B cell (primary cell): Measurements from ENCODE around the gene VAC14. TPM values are rescaled to one million over a fixed set of nuclear protein-coding genes. Genes with fewer than 3 reads are reported as not detected.

Experiments used
- ATAC-seq: fragments of 200-7000 bp; cut with Tn5 transposase; one replicate; pipeline ENCODE4 v1.10.0; 2021; ENCODE audit warnings: low read depth, mild to moderate bottlenecking, moderate number of reproducible peaks, moderate library complexity
- CTCF ChIA-PET: fragments of 350-600 bp; sonication (Branson Sonifier 250); formaldehyde crosslinking; loops from one replicate; lab custom pipeline; 2021; ENCODE audit warnings: antibody characterized with exemption, inconsistent platforms; lab: Charles Lee
- POLR2A ChIA-PET: fragments of 350-600 bp; sonication (Branson Sonifier 250); formaldehyde crosslinking; loops from one replicate; lab custom pipeline; 2021; ENCODE audit warnings: antibody characterized with exemption; lab: Charles Lee
- DNase-seq: peaks from one replicate; pipeline ENCODE4 v3.0.0; 2013
- H2AFZ ChIP-seq: 2 replicates; pipeline ENCODE4 v1.6.1; 2012; ENCODE audit warnings: mild to moderate bottlenecking, low read depth, low read length; ENCODE audit not compliant: insufficient read depth, poor library complexity, severe bottlenecking
- H3K27ac ChIP-seq, 2 donors: 1 replicate in 1 of 2; 2 replicates in 1 of 2; pipeline ENCODE4 v1.5.1; 2012 to 2013; ENCODE audit warnings: low read length in 2 of 2, mild to moderate bottlenecking in 2 of 2, moderate library complexity in 1 of 2
- H3K27me3 ChIP-seq, 4 experiments: fragments of 200-600 bp in 1 of 4; sonication (generic) in 1 of 4; replicated peaks in 1 of 4; 1 replicate in 2 of 4; 2 replicates in 2 of 4; pipeline versions ENCODE4 v1.6.1 to v1.7.0; 2013 to 2016; ENCODE audit warnings: low read length in 3 of 4, mild to moderate bottlenecking in 2 of 4, mixed read lengths in 1 of 4, moderate library complexity in 1 of 4; ENCODE audit not compliant: insufficient read depth in 4 of 4, control insufficient read depth in 3 of 4; ENCODE audit errors: control extremely low read depth in 1 of 4
- H3K36me3 ChIP-seq, 2 experiments: replicated peaks in 1 of 2; 1 replicate in 1 of 2; 2 replicates in 1 of 2; pipeline versions ENCODE4 v1.6.1 to v1.7.1; 2013; ENCODE audit warnings: low read length in 1 of 2; ENCODE audit not compliant: insufficient read depth in 2 of 2, control insufficient read depth in 1 of 2; ENCODE audit errors: control extremely low read depth in 1 of 2, extremely low read depth in 1 of 2
- H3K4me1 ChIP-seq, 2 donors: fragments of 200-600 bp in 1 of 2; sonication (generic) in 1 of 2; 1 replicate in 1 of 2; 2 replicates in 1 of 2; pipeline versions ENCODE4 v1.5.1 to v1.6.1; 2013 to 2017; ENCODE audit warnings: low read length in 2 of 2; ENCODE audit not compliant: control insufficient read depth in 2 of 2, insufficient read depth in 2 of 2
- H3K4me2 ChIP-seq: replicated peaks from 2 replicates; pipeline ENCODE3; 2012; ENCODE audit warnings: mild to moderate bottlenecking, low read depth, low read length; ENCODE audit not compliant: poor library complexity, severe bottlenecking
- H3K4me3 ChIP-seq, 5 experiments: fragments of 200-600 bp in 1 of 5; sonication (generic) in 1 of 5; 1 replicate in 3 of 5; 2 replicates in 2 of 5; pipeline versions ENCODE4 v1.5.1 to v1.7.0; 2011 to 2016; ENCODE audit warnings: low read length in 4 of 5, mild to moderate bottlenecking in 4 of 5, low read depth in 2 of 5, control low read depth in 1 of 5, moderate library complexity in 1 of 5; ENCODE audit not compliant: insufficient read depth in 1 of 5; ENCODE audit errors: control extremely low read depth in 1 of 5, extremely low read depth in 1 of 5
- H3K79me2 ChIP-seq: fragments of 200-600 bp; sonication (generic); one replicate; pipeline ENCODE4 v1.6.0; 2016; ENCODE audit warnings: low read length; ENCODE audit not compliant: control insufficient read depth, insufficient read depth
- H3K9ac ChIP-seq: fragments of 200-600 bp; sonication (generic); 2 replicates; pipeline ENCODE4 v1.6.1; 2017; ENCODE audit warnings: mild to moderate bottlenecking, low read length, moderate library complexity
- H3K9me3 ChIP-seq, 3 donors: one replicate each; pipeline versions ENCODE4 v1.6.1 to v1.7.1; 2013; ENCODE audit warnings: low read length in 2 of 3; ENCODE audit not compliant: control insufficient read depth in 2 of 3, insufficient read depth in 1 of 3; ENCODE audit errors: control extremely low read depth in 1 of 3
- H4K20me1 ChIP-seq: 2 replicates; pipeline ENCODE4 v1.6.0; 2012; ENCODE audit warnings: mild to moderate bottlenecking, low read length; ENCODE audit not compliant: insufficient read depth, control insufficient read depth, poor library complexity, severe bottlenecking
- H3K27ac Mint-ChIP-seq: one replicate; pipeline ENCODE4 v1.8.0; 2021; ENCODE audit warnings: mixed read lengths
- H3K27me3 Mint-ChIP-seq: one replicate; pipeline ENCODE4 v1.8.0; 2021; ENCODE audit warnings: mixed read lengths
- H3K4me1 Mint-ChIP-seq: one replicate; pipeline ENCODE4 v1.8.0; 2021; ENCODE audit warnings: mixed read lengths
- H3K4me3 Mint-ChIP-seq: one replicate; pipeline ENCODE4 v1.8.0; 2021; ENCODE audit warnings: mixed read lengths
- H3K9me3 Mint-ChIP-seq: one replicate; pipeline ENCODE4 v1.8.0; 2022; ENCODE audit warnings: mixed read lengths; ENCODE audit not compliant: insufficient read depth
- EZH2 ChIP-seq: IDR thresholded peaks from 2 replicates; pipeline ENCODE4 v1.6.1; 2012; ENCODE audit warnings: borderline replicate concordance, low read depth, mild to moderate bottlenecking, moderate library complexity, low read length; ENCODE audit not compliant: insufficient read depth, poor library complexity, severe bottlenecking
- WGBS: methylation state at CpG from one replicate; pipeline ENCODE4 v1.1.5; 2013; ENCODE audit warnings: missing lambda C conversion rate; ENCODE audit not compliant: insufficient coverage; 5-methylcytosine and 5-hydroxymethylcytosine counted together
- intact Hi-C: fragments of 100-400 bp; cut with micrococcal nuclease; formaldehyde crosslinking; loops from one replicate; pipeline ENCODE4 v1.10.0; 2022
- polyA plus RNA-seq: library from polyadenylated mRNA; depleted of rRNA; stranded (reverse); fragments of >200 nt; gene quantifications from 2 replicates; pipeline ENCODE4 v1.2.3, GENCODE V29; 2012
- total RNA-seq, 2 donors: library from RNA; stranded (reverse); fragments of 120-200 nt in 1 of 2; gene quantifications; 1 replicate in 1 of 2; 2 replicates in 1 of 2; pipeline versions ENCODE4 v1.2.3 to v1.2.4, GENCODE V29; 2013 to 2022
- TF ChIP-seq, protein P1 (sequence below): fragments of 200-600 bp; IDR thresholded peaks from one replicate; pipeline ENCODE4 v1.8.0; 2022; ENCODE audit warnings: antibody characterized with exemption, mild to moderate bottlenecking

VAC14 gene
- total and polyA plus RNA-seq, 2 donors (not counting 1 experiment from before 2014, with no cell fraction given), result 42.6 to 64.7 TPM

DNA sequence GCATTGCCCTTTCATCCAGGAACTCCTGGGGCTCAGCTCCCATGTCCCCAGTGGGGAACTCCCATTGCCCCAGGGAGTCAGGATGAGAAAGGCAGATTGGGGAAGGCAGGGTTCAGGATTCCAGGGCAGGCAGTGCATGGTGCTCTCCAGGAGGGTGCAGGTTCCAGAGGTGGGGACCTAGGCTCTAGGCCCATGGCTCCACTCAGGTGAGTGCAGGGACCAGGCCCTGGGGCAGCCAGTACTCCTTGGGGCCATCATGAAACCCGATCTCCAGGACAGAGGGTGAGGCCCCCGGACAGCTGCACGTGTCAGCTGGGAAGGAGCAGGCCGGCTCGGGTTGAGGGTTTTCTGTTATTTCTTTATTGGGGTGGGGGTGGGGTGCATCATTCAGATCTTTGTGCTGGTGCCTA, 113.9 kb downstream of the VAC14 start:
- ChIA-PET CTCF (interaction anchor here (0.6 kb wide), 1 partner anchor 291 kb away, joined by 4 read pairs; no protein-coding TSS in a partner anchor), POLR2A (no interaction called here)
- H2AFZ ChIP-seq, result no peak overlapping the region
- peaks cover 0 to 25% (median 3%) of the 10 kb centered on the region in 4 experiments for H3K27me3 ChIP-seq
- no peak for DNase-seq
- peaks cover 0 to 4% of the 10 kb centered on the region in 2 donors for H3K4me1 ChIP-seq
- peak overlapping the region; percentile 40 for H3K4me3 Mint-ChIP-seq
- H3K27ac Mint-ChIP-seq, result no peak overlapping the region
- TF ChIP-seq, protein P1, sequence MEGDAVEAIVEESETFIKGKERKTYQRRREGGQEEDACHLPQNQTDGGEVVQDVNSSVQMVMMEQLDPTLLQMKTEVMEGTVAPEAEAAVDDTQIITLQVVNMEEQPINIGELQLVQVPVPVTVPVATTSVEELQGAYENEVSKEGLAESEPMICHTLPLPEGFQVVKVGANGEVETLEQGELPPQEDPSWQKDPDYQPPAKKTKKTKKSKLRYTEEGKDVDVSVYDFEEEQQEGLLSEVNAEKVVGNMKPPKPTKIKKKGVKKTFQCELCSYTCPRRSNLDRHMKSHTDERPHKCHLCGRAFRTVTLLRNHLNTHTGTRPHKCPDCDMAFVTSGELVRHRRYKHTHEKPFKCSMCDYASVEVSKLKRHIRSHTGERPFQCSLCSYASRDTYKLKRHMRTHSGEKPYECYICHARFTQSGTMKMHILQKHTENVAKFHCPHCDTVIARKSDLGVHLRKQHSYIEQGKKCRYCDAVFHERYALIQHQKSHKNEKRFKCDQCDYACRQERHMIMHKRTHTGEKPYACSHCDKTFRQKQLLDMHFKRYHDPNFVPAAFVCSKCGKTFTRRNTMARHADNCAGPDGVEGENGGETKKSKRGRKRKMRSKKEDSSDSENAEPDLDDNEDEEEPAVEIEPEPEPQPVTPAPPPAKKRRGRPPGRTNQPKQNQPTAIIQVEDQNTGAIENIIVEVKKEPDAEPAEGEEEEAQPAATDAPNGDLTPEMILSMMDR, result no peak
- TF ChIP-seq EZH2, result no peak
- H3K27me3 Mint-ChIP-seq, result peaks cover 9% of the 10 kb centered on the region
- no CpG with 5 or more reads among the region's 5 CpGs for WGBS
- no peak for ATAC-seq
- no peak overlapping the region for H3K4me3 ChIP-seq
- intact Hi-C loops, result no loop called here
- no peak overlapping the region for H3K27ac ChIP-seq
- H3K9ac ChIP-seq, result no peak overlapping the region
- H3K4me1 Mint-ChIP-seq, result peaks cover 9% of the 10 kb centered on the region
- H3K9me3 Mint-ChIP-seq, result no peaks in the 10 kb centered on the region
- no peaks in the 10 kb centered on the region for H3K36me3 ChIP-seq
- H4K20me1 ChIP-seq, result no peaks in the 10 kb centered on the region
- no peaks in the 10 kb centered on the region for H3K9me3 ChIP-seq
- no peak overlapping the region for H3K4me2 ChIP-seq
- no peaks in the 10 kb centered on the region for H3K79me2 ChIP-seq

DNA sequence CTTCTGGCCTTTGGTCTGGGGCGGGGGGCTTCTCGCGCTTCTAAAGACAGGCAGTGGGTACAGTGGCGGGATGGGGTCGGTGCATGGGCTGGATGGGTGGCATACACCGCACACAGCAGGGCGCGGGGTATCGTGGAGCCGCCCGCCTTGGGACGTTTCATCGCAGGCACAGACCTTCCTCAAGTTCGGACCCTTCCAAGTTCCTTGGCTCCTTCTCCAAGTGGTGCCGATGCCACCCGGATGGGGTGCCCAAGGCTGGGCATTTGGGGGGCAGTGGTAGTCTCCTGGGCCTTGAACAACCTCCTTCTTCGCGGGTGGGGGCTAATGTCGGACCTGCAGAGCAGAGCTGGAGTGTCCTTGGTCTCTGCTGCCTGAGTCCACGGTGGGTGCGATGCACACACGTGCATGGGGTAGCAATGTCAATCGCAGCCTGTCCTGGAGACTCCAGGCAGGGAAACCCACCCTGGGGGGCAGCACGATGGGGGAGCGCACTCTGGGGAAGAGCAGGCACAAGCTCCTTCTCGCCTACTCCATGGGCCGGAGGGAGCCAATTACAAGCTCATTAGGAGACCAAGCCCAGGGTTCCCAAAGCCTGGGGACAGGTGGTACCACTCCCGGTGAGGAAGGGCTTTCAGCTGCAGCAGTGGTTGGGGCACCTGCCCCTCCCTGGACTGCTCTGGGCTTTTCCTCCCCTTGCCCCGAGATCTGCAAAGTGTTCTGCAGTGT, 114.4 kb downstream of the VAC14 start:
- POLR2A ChIA-PET, result no interaction called here
- peak overlapping the region; percentile 48 for H3K4me2 ChIP-seq

More for the DNA sequence above, 114.4 kb downstream of the VAC14 start:
- H3K4me1 Mint-ChIP-seq, result peaks cover 9% of the 10 kb centered on the region
- intact Hi-C loops, result no loop called here
- no peak overlapping the region for H2AFZ ChIP-seq
- no peaks in the 10 kb centered on the region for H3K9me3 Mint-ChIP-seq
- no peak for ATAC-seq
- no peak overlapping the region for H3K27ac ChIP-seq
- H3K27me3 ChIP-seq, result peaks cover 0 to 25% (median 3%) of the 10 kb centered on the region in 4 experiments
- H3K79me2 ChIP-seq, result no peaks in the 10 kb centered on the region
- H3K4me3 ChIP-seq, result no peak overlapping the region
- whole genome bisulfite sequencing, result 83% methylated on average over 29 of the region's 29 CpGs
- CTCF ChIA-PET, result interaction anchor here (0.6 kb wide), 1 partner anchor 290 kb away, joined by 4 read pairs; no protein-coding TSS in a partner anchor
- no peak for DNase-seq
- no peak overlapping the region for H3K27ac Mint-ChIP-seq
- H4K20me1 ChIP-seq, result no peaks in the 10 kb centered on the region
- H3K36me3 ChIP-seq, result no peaks in the 10 kb centered on the region
- H3K9ac ChIP-seq, result no peak overlapping the region
- H3K9me3 ChIP-seq, result no peaks in the 10 kb centered on the region
- H3K4me3 Mint-ChIP-seq, result peak overlapping the region; percentile 72
- TF ChIP-seq, protein P1, result no peak
- no peak for TF ChIP-seq EZH2
- peaks cover 0 to 4% of the 10 kb centered on the region in 2 donors for H3K4me1 ChIP-seq
- peaks cover 9% of the 10 kb centered on the region for H3K27me3 Mint-ChIP-seq
